GM12878 (cell line): ENCODE results near the gene IRAK3.

ENCODE experiments used
- ATF3 ChIP-seq: IDR thresholded peaks from 2 replicates; pipeline ENCODE4 v1.6.1; 2011; ENCODE audit warnings: low read depth, mild to moderate bottlenecking, low read length, moderate library complexity, borderline replicate concordance; ENCODE audit errors: extremely low read depth
- CHD4 ChIP-seq: fragments of 200-600 bp; sonication (generic); IDR thresholded peaks from 2 replicates; pipeline ENCODE4 v1.6.1; 2016; ENCODE audit warnings: mild to moderate bottlenecking
- ETV6 ChIP-seq, 2 experiments: fragments of 450-650 bp in 1 of 2; IDR thresholded peaks in 1 of 2; conservative IDR thresholded peaks in 1 of 2; 2 replicates each; pipeline ENCODE4 v1.6.1; 2014; ENCODE audit warnings: antibody characterized with exemption in 1 of 2, borderline replicate concordance in 1 of 2, low read depth in 1 of 2, mild to moderate bottlenecking in 1 of 2, moderate library complexity in 1 of 2
- EZH2 ChIP-seq: IDR thresholded peaks from 2 replicates; pipeline ENCODE4 v1.6.1; 2012; ENCODE audit warnings: low read depth, mild to moderate bottlenecking, control low read depth, inconsistent platforms, low read length, borderline replicate concordance; ENCODE audit not compliant: control insufficient read depth
- POLR2AphosphoS5 ChIP-seq: IDR thresholded peaks from 2 replicates; pipeline ENCODE4 v1.6.1; 2011; ENCODE audit warnings: mild to moderate bottlenecking, low read length, inconsistent platforms
- RELA ChIP-seq: fragments of 450-650 bp; IDR thresholded peaks from 2 replicates; pipeline ENCODE4 v1.8.0; 2014; ENCODE audit warnings: borderline replicate concordance; ENCODE audit not compliant: partially characterized antibody
- TF ChIP-seq, protein P1 (sequence below): IDR thresholded peaks from 2 replicates; pipeline ENCODE4 v1.6.1; 2012; ENCODE audit warnings: low read depth, low read length, improper control_type of control experiment
- TF ChIP-seq, protein P2 (sequence below), 3 experiments: IDR thresholded peaks in 2 of 3; conservative IDR thresholded peaks in 1 of 3; 2 replicates each; pipeline ENCODE4 v1.5.1; 2011; ENCODE audit warnings: low read depth in 3 of 3, low read length in 3 of 3, mild to moderate bottlenecking in 3 of 3, control low read depth in 2 of 3, moderate library complexity in 2 of 3, inconsistent platforms in 1 of 3, mixed read lengths in 1 of 3; ENCODE audit not compliant: control insufficient read depth in 2 of 3, insufficient read depth in 1 of 3; ENCODE audit errors: extremely low read depth in 1 of 3
- TF ChIP-seq, protein P3 (sequence below): IDR thresholded peaks from 2 replicates; pipeline ENCODE4 v1.6.1; 2012; ENCODE audit warnings: mild to moderate bottlenecking, low read depth, low read length

- TF ChIP-seq, protein P1, sequence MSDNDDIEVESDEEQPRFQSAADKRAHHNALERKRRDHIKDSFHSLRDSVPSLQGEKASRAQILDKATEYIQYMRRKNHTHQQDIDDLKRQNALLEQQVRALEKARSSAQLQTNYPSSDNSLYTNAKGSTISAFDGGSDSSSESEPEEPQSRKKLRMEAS: no peak
- TF ChIP-seq CHD4 (no peak), RELA (no peak), ETV6 (conservative IDR thresholded peaks at IDR 0.05 in 1 of 2, IDR thresholded peaks at IDR 0.05 in 1 of 2; ENCODE audit: borderline replicate concordance in 1 of 2, low read depth in 1 of 2) (no peak), EZH2 (no peak), POLR2AphosphoS5 (no peak), ATF3 (no peak)
- TF ChIP-seq, protein P2, sequence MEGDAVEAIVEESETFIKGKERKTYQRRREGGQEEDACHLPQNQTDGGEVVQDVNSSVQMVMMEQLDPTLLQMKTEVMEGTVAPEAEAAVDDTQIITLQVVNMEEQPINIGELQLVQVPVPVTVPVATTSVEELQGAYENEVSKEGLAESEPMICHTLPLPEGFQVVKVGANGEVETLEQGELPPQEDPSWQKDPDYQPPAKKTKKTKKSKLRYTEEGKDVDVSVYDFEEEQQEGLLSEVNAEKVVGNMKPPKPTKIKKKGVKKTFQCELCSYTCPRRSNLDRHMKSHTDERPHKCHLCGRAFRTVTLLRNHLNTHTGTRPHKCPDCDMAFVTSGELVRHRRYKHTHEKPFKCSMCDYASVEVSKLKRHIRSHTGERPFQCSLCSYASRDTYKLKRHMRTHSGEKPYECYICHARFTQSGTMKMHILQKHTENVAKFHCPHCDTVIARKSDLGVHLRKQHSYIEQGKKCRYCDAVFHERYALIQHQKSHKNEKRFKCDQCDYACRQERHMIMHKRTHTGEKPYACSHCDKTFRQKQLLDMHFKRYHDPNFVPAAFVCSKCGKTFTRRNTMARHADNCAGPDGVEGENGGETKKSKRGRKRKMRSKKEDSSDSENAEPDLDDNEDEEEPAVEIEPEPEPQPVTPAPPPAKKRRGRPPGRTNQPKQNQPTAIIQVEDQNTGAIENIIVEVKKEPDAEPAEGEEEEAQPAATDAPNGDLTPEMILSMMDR (IDR thresholded peaks at IDR 0.05 in 2 of 3, conservative IDR thresholded peaks at IDR 0.05 in 1 of 3; ENCODE audit: control insufficient read depth in 2 of 3, extremely low read depth in 1 of 3, insufficient read depth in 1 of 3, low read depth in 3 of 3, low read length in 3 of 3): no peak
- TF ChIP-seq, protein P3, sequence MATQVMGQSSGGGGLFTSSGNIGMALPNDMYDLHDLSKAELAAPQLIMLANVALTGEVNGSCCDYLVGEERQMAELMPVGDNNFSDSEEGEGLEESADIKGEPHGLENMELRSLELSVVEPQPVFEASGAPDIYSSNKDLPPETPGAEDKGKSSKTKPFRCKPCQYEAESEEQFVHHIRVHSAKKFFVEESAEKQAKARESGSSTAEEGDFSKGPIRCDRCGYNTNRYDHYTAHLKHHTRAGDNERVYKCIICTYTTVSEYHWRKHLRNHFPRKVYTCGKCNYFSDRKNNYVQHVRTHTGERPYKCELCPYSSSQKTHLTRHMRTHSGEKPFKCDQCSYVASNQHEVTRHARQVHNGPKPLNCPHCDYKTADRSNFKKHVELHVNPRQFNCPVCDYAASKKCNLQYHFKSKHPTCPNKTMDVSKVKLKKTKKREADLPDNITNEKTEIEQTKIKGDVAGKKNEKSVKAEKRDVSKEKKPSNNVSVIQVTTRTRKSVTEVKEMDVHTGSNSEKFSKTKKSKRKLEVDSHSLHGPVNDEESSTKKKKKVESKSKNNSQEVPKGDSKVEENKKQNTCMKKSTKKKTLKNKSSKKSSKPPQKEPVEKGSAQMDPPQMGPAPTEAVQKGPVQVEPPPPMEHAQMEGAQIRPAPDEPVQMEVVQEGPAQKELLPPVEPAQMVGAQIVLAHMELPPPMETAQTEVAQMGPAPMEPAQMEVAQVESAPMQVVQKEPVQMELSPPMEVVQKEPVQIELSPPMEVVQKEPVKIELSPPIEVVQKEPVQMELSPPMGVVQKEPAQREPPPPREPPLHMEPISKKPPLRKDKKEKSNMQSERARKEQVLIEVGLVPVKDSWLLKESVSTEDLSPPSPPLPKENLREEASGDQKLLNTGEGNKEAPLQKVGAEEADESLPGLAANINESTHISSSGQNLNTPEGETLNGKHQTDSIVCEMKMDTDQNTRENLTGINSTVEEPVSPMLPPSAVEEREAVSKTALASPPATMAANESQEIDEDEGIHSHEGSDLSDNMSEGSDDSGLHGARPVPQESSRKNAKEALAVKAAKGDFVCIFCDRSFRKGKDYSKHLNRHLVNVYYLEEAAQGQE: no peak
These were observed 108.9 kb downstream of the IRAK3 start for GRCh38 chr12:66297923-66298322.
